Dendritic cell treated with granulocyte-macrophage colony-stimulating factor and Interleukin-4, amounts not matched to agents 40 ng/mL and 50 ng/mL, for 4 days (primary cell): ENCODE measurements around the gene NRROS.
"Not testable (repeated sequence)": the region's sequence is repeated elsewhere in the genome, so short reads cannot be mapped to it uniquely, and the experiment has no call there.

Experiments used
- H3K27ac Mint-ChIP-seq: one replicate; pipeline ENCODE4 v1.8.0; 2022; ENCODE audit warnings: mild to moderate bottlenecking, mixed read lengths
- H3K27me3 Mint-ChIP-seq: one replicate; pipeline ENCODE4 v1.8.0; 2022; ENCODE audit warnings: mild to moderate bottlenecking, mixed read lengths
- H3K36me3 Mint-ChIP-seq: one replicate; pipeline ENCODE4 v1.8.0; 2022; ENCODE audit warnings: low read depth, mixed read lengths
- H3K4me1 Mint-ChIP-seq: one replicate; pipeline ENCODE4 v1.8.0; 2022; ENCODE audit warnings: low read depth, mixed read lengths
- H3K4me3 Mint-ChIP-seq: one replicate; pipeline ENCODE4 v1.8.0; 2022; ENCODE audit warnings: mild to moderate bottlenecking, moderate library complexity, mixed read lengths
- H3K9me3 Mint-ChIP-seq: one replicate; pipeline ENCODE4 v1.8.0; 2022; ENCODE audit warnings: mixed read lengths
- intact Hi-C: fragments of 100-400 bp; cut with micrococcal nuclease; formaldehyde crosslinking; loops from one replicate; pipeline ENCODE4 v1.15.0; 2022

The NRROS gene

GRCh38 chr3:196615234-196615633 lies 24.3 kb upstream of the NRROS start:
- intact Hi-C loops, H3K27ac Mint-ChIP-seq, H3K27me3 Mint-ChIP-seq, H3K9me3 Mint-ChIP-seq, H3K36me3 Mint-ChIP-seq, H3K4me3 Mint-ChIP-seq: not testable (repeated sequence)
- peaks cover 45% of the 10 kb centered on the region for H3K4me1 Mint-ChIP-seq

- Mint-ChIP-seq H3K36me3 (no peaks in the 10 kb centered on the region), H3K4me1 (peaks cover 52% of the 10 kb centered on the region), H3K9me3 (no peaks in the 10 kb centered on the region), H3K27me3 (no peaks in the 10 kb centered on the region), H3K4me3 (no peak overlapping the region), H3K27ac (peak overlapping the region; percentile 62)
- intact Hi-C loops, result no loop called here
Observed at GRCh38 chr3:196617256-196617655, 22.2 kb upstream of the NRROS start.

GRCh38 chr3:196619223-196619622 lies 20.3 kb upstream of the NRROS start:
- Mint-ChIP-seq H3K9me3 (no peaks in the 10 kb centered on the region), H3K36me3 (no peaks in the 10 kb centered on the region), H3K4me3 (no peak overlapping the region), H3K27me3 (no peaks in the 10 kb centered on the region), H3K27ac (peak overlapping the region; percentile 88), H3K4me1 (peaks cover 59% of the 10 kb centered on the region)
- intact Hi-C loops, result no loop called here

GRCh38 chr3:196619627-196620026 lies 19.9 kb upstream of the NRROS start:
- not testable (repeated sequence) for H3K9me3 Mint-ChIP-seq, H3K4me3 Mint-ChIP-seq, H3K36me3 Mint-ChIP-seq, H3K27me3 Mint-ChIP-seq
- intact Hi-C loops, result loop anchor here (2.0 kb wide), 1 partner anchor 19 kb away; the partner anchor contains the start of gene NRROS
- peak overlapping the region; percentile 88 for H3K27ac Mint-ChIP-seq
- peaks cover 63% of the 10 kb centered on the region for H3K4me1 Mint-ChIP-seq

GRCh38 chr3:196620161-196620604 lies 19.3 kb upstream of the NRROS start:
- Mint-ChIP-seq H3K27me3 (no peaks in the 10 kb centered on the region), H3K36me3 (no peaks in the 10 kb centered on the region), H3K9me3 (no peaks in the 10 kb centered on the region), H3K4me3 (peak overlapping the region; percentile 55), H3K27ac (peak overlapping the region; percentile 88), H3K4me1 (peaks cover 69% of the 10 kb centered on the region)
- intact Hi-C loops, result loop anchor here (2.0 kb wide), 1 partner anchor 19 kb away; the partner anchor contains the start of gene NRROS

GRCh38 chr3:196620684-196621083 lies 18.8 kb upstream of the NRROS start:
- intact Hi-C loops, result loop anchor here (2.0 kb wide), 1 partner anchor 18 kb away; the partner anchor contains the start of gene NRROS

GRCh38 chr3:196621611-196622010 lies 17.9 kb upstream of the NRROS start:
- H3K4me1 Mint-ChIP-seq, result peaks cover 74% of the 10 kb centered on the region
- H3K9me3 Mint-ChIP-seq, result no peaks in the 10 kb centered on the region
- H3K36me3 Mint-ChIP-seq, result no peaks in the 10 kb centered on the region
- intact Hi-C loops, result loop anchor here (2.0 kb wide), 1 partner anchor 17 kb away; the partner anchor contains the start of gene NRROS
- peak overlapping the region; percentile 88 for H3K27ac Mint-ChIP-seq
- H3K4me3 Mint-ChIP-seq, result peak overlapping the region; percentile 45
- H3K27me3 Mint-ChIP-seq, result no peaks in the 10 kb centered on the region

More at GRCh38 chr3:196620684-196621083, 18.8 kb upstream of the NRROS start:
- H3K4me3 Mint-ChIP-seq, result no peak overlapping the region
- H3K27me3 Mint-ChIP-seq, result no peaks in the 10 kb centered on the region
- peak overlapping the region; percentile 88 for H3K27ac Mint-ChIP-seq
- no peaks in the 10 kb centered on the region for H3K9me3 Mint-ChIP-seq
- no peaks in the 10 kb centered on the region for H3K36me3 Mint-ChIP-seq
- H3K4me1 Mint-ChIP-seq, result peaks cover 74% of the 10 kb centered on the region

- Mint-ChIP-seq H3K27ac (peak overlapping the region; percentile 95), H3K9me3 (no peaks in the 10 kb centered on the region), H3K4me3 (peak overlapping the region; percentile 74), H3K27me3 (no peaks in the 10 kb centered on the region), H3K4me1 (peaks cover 64% of the 10 kb centered on the region), H3K36me3 (no peaks in the 10 kb centered on the region)
- intact Hi-C loops, result no loop called here
Observed at GRCh38 chr3:196624067-196624790, 15.3 kb upstream of the NRROS start.

GRCh38 chr3:196624907-196625306 lies 14.6 kb upstream of the NRROS start:
- H3K9me3 Mint-ChIP-seq, result no peaks in the 10 kb centered on the region
- peak overlapping the region; percentile 74 for H3K4me3 Mint-ChIP-seq
- H3K36me3 Mint-ChIP-seq, result no peaks in the 10 kb centered on the region
- H3K27ac Mint-ChIP-seq, result peak overlapping the region; percentile 95
- intact Hi-C loops, result loop anchor here (1.0 kb wide), 1 partner anchor 9 kb away; no protein-coding TSS in a partner anchor
- no peaks in the 10 kb centered on the region for H3K27me3 Mint-ChIP-seq
- H3K4me1 Mint-ChIP-seq, result peaks cover 65% of the 10 kb centered on the region

GRCh38 chr3:196625331-196625730 lies 14.2 kb upstream of the NRROS start:
- no peaks in the 10 kb centered on the region for H3K9me3 Mint-ChIP-seq
- H3K27ac Mint-ChIP-seq, result peak overlapping the region; percentile 95
- intact Hi-C loops, result loop anchor here (1.0 kb wide), 1 partner anchor 9 kb away; no protein-coding TSS in a partner anchor
- H3K27me3 Mint-ChIP-seq, result no peaks in the 10 kb centered on the region
- H3K4me3 Mint-ChIP-seq, result peak overlapping the region; percentile 74
- peaks cover 65% of the 10 kb centered on the region for H3K4me1 Mint-ChIP-seq
- H3K36me3 Mint-ChIP-seq, result peaks cover 3% of the 10 kb centered on the region

GRCh38 chr3:196627918-196628231 lies 11.6 kb upstream of the NRROS start:
- Mint-ChIP-seq H3K36me3 (peaks cover 26% of the 10 kb centered on the region), H3K4me1 (peaks cover 67% of the 10 kb centered on the region), H3K4me3 (no peak overlapping the region), H3K9me3 (no peaks in the 10 kb centered on the region), H3K27ac (no peak overlapping the region), H3K27me3 (no peaks in the 10 kb centered on the region)
- intact Hi-C loops, result no loop called here

- intact Hi-C loops, result no loop called here
- Mint-ChIP-seq H3K36me3 (peaks cover 35% of the 10 kb centered on the region), H3K4me3 (no peak overlapping the region), H3K27ac (no peak overlapping the region), H3K27me3 (no peaks in the 10 kb centered on the region), H3K9me3 (no peaks in the 10 kb centered on the region), H3K4me1 (peaks cover 70% of the 10 kb centered on the region)
Observed at GRCh38 chr3:196629228-196629627, 10.3 kb upstream of the NRROS start.

- H3K27me3 Mint-ChIP-seq, result no peaks in the 10 kb centered on the region
- H3K4me1 Mint-ChIP-seq, result peaks cover 75% of the 10 kb centered on the region
Observed at GRCh38 chr3:196631682-196632045, 7.8 kb upstream of the NRROS start.

GRCh38 chr3:196632046-196632751 lies 7.3 kb upstream of the NRROS start:
- intact Hi-C loops, result no loop called here
- peaks cover 77% of the 10 kb centered on the region for H3K4me1 Mint-ChIP-seq
- no peaks in the 10 kb centered on the region for H3K27me3 Mint-ChIP-seq

More at GRCh38 chr3:196631682-196632045, 7.8 kb upstream of the NRROS start:
- intact Hi-C loops, result no loop called here
- H3K27ac Mint-ChIP-seq, result peak overlapping the region; percentile 97
- H3K4me3 Mint-ChIP-seq, result peak overlapping the region; percentile 88
- no peaks in the 10 kb centered on the region for H3K9me3 Mint-ChIP-seq
- peaks cover 35% of the 10 kb centered on the region for H3K36me3 Mint-ChIP-seq

More at GRCh38 chr3:196632046-196632751, 7.3 kb upstream of the NRROS start:
- H3K36me3 Mint-ChIP-seq, result peaks cover 35% of the 10 kb centered on the region
- H3K4me3 Mint-ChIP-seq, result peak overlapping the region; percentile 88
- no peaks in the 10 kb centered on the region for H3K9me3 Mint-ChIP-seq
- H3K27ac Mint-ChIP-seq, result peak overlapping the region; percentile 97
